Neural cell (in vitro differentiated cells): ENCODE measurements around the gene AP2A2.

Source experiments
- EP300 ChIP-seq: fragments of 450-650 bp; conservative IDR thresholded peaks from 2 replicates; pipeline ENCODE4 v1.6.1; 2014; ENCODE audit warnings: antibody characterized with exemption, mild to moderate bottlenecking, moderate library complexity; ENCODE audit not compliant: poor library complexity, severe bottlenecking
- EZH2 ChIP-seq: fragments of 200-600, 300-800 bp; shearing (Covaris generic), sonication (generic); IDR thresholded peaks from 2 replicates; pipeline ENCODE4 v1.6.1; 2014; ENCODE audit warnings: antibody characterized with exemption, low read length, borderline replicate concordance, mild to moderate bottlenecking; ENCODE audit not compliant: insufficient read depth, poor library complexity, severe bottlenecking
- POLR2AphosphoS5 ChIP-seq: IDR thresholded peaks from 2 replicates; pipeline ENCODE4 v1.6.1; 2012
- TF ChIP-seq, protein P1 (sequence below): fragments of 450-650 bp; IDR thresholded peaks from 2 replicates; pipeline ENCODE4 v1.5.1; 2014; ENCODE audit warnings: antibody characterized with exemption, mild to moderate bottlenecking, moderate library complexity; ENCODE audit not compliant: poor library complexity, severe bottlenecking

DNA sequence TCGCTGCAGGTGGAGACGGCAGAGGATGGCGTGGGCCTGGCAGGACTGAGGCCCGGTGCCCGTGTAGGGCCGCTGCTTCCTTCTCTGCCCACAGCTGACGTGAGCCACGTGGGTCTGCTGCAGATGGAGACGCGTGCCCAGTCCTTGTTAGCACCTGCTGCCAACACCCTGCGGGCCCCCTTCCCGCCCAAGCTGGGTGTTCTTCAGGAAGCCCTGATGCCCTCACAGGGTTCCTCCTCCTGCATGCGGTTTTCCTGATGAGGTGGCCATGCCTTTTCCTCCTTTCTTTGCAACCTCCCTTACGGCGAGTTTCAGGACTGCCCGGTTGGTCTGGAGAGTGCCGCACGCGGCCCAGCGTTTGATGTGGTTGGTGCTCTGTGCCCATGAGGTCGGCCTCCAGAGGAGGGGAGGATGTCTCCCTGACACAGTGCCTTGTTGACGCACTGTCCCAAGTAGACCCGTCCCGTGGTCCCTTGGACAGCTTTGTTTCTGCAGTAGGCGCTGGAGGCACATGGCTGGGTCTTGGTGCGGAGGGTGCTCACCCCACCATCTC is 44.7 kb downstream of the AP2A2 start:
- TF ChIP-seq, protein P1, sequence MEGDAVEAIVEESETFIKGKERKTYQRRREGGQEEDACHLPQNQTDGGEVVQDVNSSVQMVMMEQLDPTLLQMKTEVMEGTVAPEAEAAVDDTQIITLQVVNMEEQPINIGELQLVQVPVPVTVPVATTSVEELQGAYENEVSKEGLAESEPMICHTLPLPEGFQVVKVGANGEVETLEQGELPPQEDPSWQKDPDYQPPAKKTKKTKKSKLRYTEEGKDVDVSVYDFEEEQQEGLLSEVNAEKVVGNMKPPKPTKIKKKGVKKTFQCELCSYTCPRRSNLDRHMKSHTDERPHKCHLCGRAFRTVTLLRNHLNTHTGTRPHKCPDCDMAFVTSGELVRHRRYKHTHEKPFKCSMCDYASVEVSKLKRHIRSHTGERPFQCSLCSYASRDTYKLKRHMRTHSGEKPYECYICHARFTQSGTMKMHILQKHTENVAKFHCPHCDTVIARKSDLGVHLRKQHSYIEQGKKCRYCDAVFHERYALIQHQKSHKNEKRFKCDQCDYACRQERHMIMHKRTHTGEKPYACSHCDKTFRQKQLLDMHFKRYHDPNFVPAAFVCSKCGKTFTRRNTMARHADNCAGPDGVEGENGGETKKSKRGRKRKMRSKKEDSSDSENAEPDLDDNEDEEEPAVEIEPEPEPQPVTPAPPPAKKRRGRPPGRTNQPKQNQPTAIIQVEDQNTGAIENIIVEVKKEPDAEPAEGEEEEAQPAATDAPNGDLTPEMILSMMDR: no peak
- no peak for TF ChIP-seq POLR2AphosphoS5
- TF ChIP-seq EZH2: no peak
- no peak for TF ChIP-seq EP300
